ENCODE measurements around the gene CR1L.
"Not testable (repeated sequence)": the region's sequence is repeated elsewhere in the genome, so short reads cannot be mapped to it uniquely, and the experiment has no call there.

The CR1L gene

DNA sequence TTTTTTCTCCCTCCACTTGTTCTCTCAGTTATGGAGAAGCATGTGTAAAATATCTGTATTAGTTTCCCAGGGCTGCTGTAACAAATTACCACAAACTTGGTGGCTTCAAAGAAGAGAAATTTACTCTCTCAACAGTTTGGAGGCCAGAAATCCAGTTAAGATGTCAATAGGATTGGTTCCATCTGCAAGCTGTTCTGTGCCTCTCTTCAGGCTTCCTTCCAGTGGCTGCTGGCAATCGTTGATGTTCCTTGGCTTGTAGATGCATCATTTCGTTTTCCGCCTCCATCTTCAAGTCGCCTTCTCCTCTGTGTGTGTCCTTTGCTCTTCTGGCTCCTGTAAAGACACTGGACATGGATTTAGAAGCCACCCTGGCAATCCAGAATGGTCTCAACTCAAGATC, 45.6 kb downstream of the CR1L start:
- DNase-seq: not testable (repeated sequence)

DNA sequence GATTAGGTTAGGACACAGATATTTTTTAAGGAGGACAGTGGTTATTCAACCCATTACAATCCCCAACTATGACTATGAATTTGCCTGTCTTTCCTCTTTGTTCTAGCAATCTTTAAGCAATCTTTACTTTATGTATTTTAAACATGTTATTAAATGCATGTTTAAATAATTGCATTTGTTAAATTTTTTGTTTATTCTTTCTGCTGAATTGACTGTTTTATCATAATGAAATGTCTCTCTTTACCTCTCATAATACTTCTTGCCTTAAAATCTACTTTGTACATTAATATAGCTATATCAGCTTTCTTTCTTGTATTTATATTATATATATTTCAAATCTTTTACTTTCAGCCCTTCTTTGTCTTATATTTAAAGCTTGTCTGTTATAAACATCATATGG, 46.1 kb downstream of the CR1L start:
- no peak for DNase-seq

DNA sequence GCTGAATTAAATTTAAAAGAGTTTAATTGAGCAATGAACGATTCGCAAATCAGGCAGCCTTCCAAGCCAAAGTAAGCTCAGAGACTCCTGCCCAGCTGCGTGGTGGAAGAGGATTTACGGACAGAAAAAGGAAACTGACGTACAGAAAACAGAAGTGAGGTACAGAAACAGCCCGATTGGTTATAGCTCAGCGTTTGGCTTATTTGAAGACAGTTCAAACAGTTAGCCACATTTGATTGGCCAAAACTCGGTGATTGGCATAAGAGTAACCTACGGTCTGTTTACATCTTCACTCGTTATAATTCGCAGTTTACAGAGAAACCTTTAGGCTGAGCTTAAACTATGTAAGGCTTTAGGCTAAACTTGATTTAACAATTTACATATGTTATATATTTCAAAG, 46.9 kb downstream of the CR1L start:
- no peak for DNase-seq

DNA sequence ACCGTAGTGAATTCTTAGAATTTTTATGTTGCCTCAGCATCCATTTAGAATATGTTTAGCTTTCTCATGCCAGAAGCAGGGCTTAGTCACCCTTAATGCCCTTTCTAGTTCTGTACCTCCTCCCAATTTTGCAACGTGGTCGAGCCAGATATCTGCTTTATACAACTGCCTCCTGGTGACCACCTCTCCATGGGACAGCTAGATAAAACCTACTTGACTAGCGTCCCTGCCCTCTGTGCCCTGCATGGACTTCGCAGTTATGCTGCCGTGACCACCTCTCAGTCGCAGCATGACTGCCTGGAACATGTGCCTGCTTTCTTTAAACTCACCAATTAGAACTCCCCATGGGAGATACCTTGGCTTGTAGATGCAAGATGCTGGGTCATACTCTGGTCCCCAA, 47.4 kb downstream of the CR1L start:
- DNase-seq: not testable (repeated sequence)

DNA sequence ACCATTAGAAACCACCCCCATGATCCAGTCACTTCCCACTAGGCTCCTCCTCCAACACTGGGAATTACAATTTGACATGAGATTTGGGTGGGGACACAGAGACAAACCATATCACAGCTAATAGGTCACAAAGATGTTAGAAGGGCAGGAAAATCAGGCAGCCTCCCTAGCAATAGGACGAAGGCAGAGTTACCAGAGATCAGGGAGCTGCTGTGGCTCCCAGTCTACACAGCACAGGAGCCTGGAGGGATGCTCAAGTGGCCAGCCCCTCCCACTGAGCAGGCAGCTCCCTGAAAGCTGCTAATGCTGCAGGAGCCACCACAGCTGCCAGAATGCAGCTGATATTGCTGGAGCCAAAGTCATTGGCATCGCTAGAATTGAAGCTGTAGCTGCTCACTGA, 51.0 kb downstream of the CR1L start:
- DNase-seq: no peak

DNA sequence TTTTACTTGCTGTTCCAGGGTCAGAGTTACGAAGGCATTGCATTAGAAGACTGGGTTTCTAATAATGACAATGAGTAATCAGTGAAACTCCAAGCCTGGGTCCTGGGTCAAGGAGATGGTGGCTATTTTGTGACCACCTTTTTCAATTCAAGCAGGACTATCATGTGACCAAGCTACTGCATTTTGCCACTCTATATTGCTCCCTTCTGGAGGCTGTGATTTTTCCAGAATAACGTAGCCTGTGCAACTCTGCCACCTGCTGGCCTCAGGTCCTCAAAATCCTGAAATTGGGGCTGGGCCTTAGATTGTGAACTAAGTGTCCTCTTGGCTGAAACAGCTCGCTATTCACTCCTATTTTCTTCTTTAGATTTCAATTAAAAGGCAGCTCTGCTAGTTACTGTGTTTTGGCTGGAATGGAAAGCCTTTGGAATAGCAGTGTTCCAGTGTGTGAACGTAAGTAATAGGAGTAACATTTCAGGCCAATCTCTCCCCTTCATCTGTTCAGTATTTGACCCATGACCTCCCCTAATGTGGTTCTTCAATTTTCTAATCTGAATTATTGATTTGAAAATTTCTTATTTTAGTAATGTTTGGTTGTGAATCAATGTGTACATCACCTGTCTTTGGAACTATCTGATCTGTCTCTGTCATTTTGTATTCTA, 54.0 kb downstream of the CR1L start:
- DNase-seq: peak; percentile 18

DNA sequence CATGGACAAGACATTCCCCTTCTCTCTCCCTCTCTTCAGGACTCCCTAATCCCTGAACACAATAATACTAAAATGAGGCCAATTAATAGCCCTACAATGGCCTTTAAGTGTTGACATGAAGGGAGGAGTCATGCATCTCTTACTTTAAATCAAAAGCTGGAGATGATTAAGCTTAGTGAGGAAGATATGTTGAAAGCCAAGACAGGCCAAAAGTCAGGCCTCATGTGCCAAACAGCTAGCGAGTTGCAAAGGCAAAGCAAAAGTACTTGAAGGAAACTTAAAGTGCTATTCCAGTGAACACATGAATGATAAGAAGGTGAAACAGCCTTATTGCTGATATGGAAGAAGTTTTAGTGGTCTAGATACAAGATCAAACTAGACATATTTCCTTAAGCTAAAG, 57.4 kb downstream of the CR1L start:
- DNase-seq: no peak

DNA sequence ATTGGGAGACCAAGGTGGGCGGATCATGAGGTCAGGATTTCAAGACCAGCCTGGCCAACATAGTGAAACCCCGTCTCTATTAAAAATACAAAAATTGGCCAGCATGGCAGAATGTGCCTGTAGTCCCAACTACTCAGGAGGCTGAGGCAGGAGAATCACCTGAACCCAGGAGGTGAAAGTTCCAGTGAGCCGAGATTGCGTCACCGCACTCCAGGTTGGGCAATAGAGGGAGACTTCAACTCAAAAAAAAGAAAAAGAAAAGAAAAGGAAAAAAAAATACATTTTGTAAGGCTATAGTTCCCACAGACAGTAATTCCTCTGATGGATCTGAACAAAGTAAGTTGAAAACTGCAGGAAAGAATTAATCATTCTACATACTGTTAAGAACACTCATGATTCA, 58.8 kb downstream of the CR1L start:
- no peak for DNase-seq

DNA sequence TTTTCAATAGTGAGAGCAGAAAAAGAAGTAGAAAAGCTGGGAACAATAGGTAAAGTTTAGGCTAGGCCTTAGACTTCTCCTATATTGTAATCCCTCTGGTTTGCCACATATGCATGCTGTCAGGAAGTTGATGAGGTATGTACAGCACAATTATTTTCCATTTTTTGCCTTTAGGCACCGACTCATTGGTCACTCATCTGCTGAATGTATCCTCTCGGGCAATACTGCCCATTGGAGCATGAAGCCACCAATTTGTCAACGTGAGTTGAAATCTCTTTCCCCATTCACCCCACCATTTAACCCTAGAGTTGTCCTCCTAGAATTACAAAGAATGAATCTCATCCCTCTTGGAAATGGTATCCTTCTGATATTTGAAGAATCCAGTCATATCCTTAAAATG, 63.1 kb downstream of the CR1L start:
- not testable (repeated sequence) for DNase-seq

DNA sequence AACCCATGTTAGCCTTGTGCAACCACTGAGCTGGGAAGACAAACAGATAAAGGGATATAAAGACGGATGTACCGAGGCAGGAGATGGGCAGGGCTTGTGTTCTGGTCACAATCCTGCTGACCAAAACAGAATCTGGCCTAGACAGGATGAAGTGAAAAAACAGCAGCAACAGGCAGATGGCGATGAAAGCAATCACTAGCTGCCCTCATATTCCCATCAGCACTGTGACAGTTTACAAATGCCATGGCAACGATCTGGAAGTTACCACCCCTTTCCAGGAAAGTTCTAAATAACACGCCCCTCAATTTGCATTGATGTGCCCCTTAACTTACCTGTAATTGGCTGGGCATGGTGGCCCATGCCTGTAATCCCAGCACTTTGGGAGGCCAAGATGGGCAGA, 66.4 kb downstream of the CR1L start:
- no peak for DNase-seq

DNA sequence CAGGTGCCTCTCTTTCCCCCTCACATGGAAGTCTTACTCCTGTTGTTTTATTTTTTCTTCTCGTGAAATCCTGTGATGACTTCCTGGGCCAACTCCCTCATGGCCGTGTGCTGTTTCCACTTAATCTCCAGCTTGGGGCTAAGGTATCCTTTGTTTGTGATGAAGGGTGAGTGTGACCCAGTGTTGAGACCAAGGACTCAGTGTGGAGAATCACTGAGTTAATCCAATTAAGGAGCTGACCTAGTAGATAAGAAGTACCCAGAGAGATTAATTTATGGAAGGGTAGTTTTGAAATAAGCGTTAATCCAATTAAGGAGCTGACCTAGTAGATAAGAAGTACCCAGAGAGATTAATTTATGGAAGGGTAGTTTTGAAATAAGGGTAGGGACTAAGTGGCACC, 67.8 kb downstream of the CR1L start:
- DNase-seq: not testable (repeated sequence)

DNA sequence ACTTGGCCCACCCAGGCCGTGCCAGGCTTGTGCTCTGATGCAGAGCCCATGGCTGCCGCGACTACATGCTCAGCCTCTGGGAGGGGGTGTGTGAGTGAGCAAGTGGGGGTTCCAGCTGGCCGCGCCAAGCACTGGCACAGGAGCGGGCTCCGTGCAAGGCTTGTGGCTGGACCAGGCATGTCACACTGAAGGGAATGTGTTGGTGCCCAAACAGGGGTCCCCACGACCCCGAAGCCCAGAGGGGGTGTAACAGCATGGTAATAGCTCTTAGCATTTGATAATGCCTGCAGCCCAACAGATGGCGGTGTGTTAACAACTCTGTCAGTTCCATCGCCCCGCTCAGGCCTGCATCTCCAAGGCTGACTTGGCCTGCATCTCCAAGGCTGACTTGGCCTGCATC, 68.6 kb downstream of the CR1L start:
- peak; percentile 5 for DNase-seq

DNA sequence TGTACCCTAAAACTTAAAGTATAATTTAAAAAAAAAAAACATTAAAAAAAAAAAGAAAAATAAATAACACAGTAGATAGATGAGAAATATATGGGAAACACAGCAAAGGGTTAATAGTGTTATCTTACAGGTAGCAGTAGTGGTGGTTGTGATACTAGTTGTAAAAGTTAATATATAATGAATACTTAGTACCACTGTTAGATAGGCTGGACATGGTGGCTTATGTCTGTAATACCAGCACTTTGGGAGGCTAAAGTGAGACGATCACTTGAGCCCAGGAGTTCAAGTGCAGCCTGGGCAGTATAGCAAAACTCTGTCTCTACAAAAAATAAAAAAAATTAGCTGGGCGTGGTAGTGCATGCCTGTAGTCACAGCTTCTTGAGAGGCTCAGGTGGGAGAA, 74.3 kb downstream of the CR1L start:
- no peak for DNase-seq

DNA sequence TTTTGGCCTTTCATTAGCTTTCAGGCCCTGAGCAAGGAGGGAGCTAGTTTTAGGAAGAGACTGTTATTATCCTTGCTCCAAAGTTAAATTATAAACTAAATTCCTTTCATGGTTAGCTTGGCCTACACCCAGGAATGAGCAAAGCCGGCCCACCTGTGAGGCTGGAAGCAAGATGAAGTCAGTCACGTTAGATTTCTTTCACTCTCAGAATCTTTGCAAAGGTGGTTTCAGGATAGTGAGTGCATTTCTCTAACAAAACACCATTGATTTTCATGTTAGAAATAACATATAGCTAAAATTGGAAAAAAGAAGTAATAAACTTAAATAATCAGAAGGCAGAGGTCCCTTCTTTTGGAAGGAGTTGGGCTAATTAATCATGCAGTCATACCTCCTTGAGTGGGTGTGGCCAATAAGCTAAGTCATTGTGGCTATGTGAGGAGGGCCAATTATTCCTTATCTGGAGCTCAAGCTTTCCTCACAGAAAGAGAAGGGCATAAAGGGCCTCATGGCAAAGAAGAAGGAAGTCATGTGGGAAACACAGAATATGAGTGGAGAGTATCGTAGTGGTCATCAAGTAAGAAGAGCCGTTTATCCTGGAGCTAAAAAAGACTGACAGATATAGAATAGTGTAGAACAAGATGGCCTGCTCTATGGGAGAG, 83.4 kb downstream of the CR1L start:
- not testable (repeated sequence) for DNase-seq

DNA sequence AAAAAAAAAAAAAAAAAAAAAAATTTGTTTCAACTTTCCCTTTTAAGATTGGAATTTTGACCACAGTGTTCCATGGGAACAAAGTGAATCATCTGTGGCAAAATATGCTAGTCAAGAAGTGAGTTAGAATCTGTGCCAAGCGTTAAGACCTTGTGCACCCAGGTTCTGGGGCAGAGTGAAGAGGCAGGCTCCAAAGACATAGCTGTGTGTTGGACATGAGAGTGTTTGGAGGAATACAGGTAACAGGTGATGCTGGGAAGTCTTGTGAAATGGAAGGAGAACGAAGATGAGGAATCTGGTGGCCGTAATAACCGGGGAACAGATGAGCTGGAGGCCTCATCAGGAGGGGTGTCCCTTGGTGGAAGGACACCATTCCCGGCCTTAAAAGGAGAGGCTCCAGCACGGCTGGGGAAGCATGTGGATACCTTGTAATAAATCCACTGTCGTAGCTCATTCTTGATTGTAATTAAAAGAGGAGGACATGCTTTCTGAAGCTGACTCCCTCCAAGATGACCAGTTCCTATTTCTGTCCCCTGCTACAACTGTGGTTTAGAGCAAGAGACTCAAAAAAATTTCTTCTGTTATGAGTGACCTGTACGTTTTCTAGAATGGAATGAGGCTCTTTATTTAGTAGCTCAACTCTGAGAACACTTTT, 92.7 kb downstream of the CR1L start:
- not testable (repeated sequence) for DNase-seq

DNA sequence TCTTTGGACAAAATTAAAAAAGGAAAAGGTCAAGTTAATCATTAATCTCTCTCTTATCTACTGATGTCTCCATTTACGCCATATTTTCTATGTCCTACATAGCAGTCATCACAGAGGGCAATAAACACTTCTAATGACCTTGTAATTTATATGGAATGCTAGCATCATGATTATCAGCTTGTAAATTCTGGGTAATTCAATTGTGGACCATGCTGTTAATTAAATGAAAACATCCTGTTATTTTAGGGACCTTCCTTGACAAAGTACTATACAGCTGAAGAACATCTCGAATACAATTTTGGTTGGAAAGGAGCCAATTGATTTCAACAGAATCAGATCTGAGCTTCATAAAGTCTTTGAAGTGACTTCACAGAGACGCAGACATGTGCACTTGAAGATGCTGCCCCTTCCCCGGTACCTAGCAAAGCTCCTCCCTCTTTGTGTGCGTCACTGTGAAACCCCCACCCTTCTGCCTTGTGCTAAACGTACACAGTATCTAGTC, 93.3 kb downstream of the CR1L start:
- peak; percentile 27 for DNase-seq

DNA sequence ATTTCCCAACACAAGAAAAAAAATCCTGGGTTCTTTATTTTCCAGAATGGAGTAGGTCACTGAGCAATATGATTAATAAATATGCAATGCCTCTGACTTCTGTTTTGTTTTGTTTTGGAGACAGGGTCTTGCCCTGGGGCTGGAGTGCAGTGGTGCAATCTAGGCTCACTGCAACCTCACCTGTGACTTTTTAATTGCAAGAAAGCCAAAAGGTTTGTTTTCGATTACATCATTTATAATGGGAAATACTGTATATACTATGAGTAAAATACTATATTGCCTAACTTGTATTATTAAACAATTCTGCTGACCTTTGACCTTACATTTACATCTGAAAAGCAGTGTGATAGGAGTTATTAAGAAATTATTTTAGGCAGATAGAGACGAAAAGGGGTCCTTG, 95.3 kb downstream of the CR1L start:
- no peak for DNase-seq

DNA sequence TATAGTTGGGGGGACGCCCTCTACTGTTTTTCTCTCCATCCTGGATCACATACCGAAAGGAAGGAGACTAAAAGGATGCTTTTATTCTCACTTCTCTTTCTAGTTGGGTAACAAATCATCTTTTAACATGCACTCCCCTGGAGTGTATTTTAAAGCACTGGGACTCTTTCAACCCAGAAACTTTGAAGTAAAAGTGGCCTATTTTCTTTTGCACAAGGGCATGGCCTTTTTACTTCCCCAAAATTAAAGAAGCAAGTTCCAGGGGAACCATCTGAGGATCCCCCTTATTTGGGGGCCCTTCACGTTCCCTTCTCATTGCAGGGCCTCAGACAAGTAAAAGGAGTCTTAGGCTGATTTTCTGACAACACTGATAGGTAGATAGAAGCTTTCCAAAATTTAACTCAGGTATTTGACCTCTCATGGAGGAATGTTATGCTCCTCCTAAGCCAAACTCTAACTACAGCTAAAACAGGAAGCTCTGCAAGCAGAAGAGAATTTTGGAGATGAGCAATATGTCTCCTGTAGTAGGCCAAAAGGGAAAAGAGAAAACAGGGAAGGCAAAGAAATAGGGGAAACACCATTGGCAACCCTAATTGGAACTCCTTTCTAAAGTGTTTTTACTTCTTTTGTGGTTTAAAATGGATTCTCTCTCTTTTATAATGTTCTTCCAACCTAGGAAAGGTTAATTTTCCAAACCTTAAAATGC, 98.1 kb downstream of the CR1L start:
- no peak for DNase-seq

DNA sequence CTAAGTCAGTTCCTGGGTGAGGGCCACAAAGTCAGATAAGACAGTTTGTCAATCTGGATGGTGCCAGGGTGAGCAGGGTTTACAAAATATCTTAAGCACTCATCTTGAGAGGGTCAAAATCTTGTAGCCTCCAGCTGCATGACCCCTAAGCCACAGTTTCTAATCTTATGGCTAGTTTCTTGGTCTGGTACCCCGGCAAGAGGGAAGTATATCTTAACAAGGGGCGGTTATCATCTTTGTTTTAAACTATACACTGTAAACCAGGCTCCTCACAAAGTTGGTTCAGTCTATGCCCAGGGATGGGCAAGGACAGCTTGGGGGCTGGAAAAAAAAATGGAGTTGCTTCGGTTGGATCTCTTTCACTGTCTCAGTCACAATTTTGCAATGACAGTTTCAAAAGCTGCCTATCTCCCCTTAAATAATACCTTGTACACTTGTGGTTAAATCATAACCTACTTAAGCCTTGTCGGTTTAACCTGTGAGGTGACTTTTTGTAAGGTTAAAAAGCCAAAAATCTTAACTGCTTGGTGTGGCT, 99.1 kb downstream of the CR1L start:
- DNase-seq: no peak

DNA sequence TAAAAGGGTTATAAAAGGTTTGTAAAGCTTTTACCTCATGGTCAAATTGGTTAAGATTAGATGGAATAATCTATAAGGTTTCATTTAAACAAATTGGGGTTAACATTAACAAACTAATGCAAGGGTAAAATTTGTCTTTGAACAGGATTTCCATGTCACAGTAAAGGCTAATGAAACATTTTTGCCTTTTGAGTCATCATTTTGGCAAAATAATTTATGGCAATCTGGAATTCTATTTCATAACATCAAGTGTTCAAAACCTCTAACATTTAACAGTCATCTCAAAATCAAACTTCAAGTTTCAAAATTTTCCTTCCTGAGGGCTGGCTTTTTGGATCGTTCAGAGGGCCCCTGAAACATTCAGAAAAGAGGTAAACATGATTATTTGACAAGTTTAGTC, 100.4 kb downstream of the CR1L start:
- no peak for DNase-seq

DNA sequence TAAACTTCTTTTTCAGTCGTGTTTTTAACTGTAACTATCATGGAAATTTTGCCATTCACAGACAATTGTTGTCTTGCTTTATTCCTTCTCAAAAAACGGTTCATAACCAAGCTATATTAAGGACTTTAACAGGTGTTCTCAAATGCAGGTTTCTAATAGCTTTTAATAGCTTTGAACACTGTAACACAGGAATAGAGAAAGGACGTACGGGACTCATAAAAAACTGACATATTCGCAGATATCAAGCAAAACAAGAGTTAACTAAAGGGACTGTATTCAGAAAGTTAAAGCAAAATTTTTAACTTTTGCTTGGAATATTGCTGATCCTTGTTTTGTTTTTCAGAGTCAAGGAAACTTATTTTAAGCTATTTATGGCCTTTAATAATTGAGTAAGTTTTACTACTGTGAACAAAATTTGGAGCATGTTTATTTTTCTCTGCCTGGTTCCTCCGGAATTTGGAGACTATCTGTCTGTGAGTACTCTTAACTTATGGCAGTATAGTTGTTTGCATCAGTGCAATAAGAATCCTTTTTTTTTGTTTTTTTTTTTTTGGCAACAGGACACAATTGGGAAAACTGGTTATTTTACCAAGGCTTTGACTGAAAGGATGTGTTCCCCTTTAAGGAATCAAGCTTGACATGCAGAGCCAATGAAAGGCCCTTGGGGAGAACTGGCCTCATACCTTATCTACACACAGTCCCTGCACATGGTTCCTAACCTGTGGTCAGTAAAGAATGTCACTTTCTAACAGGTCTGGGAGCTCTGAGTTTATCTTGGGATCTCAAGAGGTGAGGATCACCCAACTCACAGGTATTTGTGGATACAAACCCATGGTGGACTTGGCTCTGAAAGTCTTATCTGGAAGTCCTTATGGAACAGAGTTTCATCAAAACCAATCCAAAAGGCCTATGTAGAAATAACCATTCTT, 101.2 kb downstream of the CR1L start:
- DNase-seq: no peak

Data from CD4-positive, alpha-beta T cell treated with Interleukin-12 subunit alpha and Interleukin-12 subunit beta, for 1 hour (primary cell).